Retina (tissue), 1 donor: ENCODE data around the gene HMMR.
"Not testable (repeated sequence)": the region's sequence is repeated elsewhere in the genome, so short reads cannot be mapped to it uniquely, and the experiment has no call there.

Experiments used
- DNase-seq: peaks from one replicate; pipeline ENCODE4 v3.0.0-alpha.2; 2016

Gene HMMR, protein sequence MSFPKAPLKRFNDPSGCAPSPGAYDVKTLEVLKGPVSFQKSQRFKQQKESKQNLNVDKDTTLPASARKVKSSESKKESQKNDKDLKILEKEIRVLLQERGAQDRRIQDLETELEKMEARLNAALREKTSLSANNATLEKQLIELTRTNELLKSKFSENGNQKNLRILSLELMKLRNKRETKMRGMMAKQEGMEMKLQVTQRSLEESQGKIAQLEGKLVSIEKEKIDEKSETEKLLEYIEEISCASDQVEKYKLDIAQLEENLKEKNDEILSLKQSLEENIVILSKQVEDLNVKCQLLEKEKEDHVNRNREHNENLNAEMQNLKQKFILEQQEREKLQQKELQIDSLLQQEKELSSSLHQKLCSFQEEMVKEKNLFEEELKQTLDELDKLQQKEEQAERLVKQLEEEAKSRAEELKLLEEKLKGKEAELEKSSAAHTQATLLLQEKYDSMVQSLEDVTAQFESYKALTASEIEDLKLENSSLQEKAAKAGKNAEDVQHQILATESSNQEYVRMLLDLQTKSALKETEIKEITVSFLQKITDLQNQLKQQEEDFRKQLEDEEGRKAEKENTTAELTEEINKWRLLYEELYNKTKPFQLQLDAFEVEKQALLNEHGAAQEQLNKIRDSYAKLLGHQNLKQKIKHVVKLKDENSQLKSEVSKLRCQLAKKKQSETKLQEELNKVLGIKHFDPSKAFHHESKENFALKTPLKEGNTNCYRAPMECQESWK

GRCh38 chr5:163460562-163461171, at the start of gene HMMR:
Gene HMMR, plus strand, starts transcription at chr5:163460632. Its CDS starts 61 bp downstream, at chr5:163460693.
- DNase-seq: no peak

DNA sequence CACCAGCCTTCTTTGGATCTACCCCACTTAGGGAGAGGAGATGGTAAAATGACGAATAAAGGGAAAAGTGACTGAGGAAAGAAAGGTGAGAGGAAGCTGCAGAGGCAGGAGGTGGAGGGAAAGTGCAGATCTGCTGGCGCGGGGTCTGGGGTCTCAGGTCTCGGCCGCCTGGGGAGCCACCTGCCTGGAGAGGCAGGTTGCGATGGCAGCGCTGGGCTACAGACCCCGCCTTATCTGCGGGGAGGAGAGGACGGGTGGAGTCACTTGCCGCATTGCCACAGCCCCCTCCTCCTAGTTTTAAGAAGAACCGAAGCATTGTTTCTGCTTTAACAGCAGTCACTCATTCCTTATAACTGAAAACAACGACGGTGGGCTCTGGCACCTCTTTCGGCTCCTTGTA, 44.8 kb upstream of the HMMR start:
- not testable (repeated sequence) for DNase-seq

DNA sequence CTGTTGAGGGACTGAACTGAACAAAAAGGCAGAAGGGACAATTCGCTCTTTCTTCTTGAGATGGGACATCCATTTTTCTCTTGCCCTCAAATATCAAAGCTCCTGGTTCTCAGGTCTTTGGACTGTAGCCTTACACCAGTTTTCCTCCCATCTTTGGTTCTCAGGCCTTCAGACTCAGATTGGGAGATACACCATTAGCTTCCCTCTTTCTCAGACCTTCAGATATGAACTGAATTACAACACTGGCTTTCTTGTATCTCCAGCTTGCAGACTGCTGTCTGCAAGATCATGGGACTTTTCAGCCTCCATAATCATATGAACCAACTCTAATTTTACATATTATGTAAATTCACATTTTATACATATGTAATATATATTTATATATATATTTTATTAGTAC, 35.6 kb upstream of the HMMR start:
- DNase-seq: no peak

GRCh38 chr5:163426128-163426527, 34.3 kb upstream of the HMMR start:
- DNase-seq: not testable (repeated sequence)

- no peak for DNase-seq
Observed at GRCh38 chr5:163432544-163432943, 27.9 kb upstream of the HMMR start.

- no peak for DNase-seq
Observed at GRCh38 chr5:163433271-163433670, 27.2 kb upstream of the HMMR start.

DNA sequence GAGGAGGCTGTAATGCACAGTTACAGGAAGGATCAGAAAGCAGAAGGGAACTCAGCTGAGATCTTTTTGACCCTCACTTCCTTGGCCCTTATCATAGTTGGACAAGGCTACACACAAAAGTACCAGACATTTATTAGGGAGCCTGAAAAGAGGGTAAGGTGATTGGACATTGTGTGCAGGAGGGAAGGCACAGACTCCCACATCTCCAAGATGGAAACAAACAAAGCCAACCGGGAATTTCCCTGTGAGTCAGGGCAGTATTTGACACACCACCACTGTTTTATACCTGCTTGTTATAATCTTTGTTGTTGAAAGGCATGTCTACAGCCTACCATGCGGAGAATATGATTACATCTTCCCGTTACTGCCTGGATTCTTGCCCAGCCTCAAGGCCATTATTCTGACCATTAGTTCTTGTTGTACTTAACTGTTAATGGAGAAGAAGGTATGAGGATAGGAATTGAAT, 26.0 kb upstream of the HMMR start:
- DNase-seq: no peak

GRCh38 chr5:163436515-163436914, 23.9 kb upstream of the HMMR start:
- DNase-seq: no peak

DNA sequence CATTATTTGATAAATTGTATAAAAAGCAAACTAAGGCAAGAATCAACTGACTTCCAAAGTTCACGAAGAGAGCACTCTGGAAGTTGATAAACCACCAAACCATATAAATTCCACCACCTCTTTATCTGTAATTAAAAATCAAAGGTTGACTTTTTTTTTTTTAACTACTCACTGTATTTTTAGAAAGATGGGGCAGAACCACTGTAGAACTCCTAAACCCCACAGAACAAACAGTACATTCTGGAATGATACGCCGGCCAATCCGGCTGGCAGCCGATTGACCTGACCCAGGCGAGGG, 23.5 kb upstream of the HMMR start:
- DNase-seq: no peak

- peak; percentile 95 for DNase-seq
Observed at GRCh38 chr5:163437309-163438182, 22.9 kb upstream of the HMMR start, which contains the start of gene CCNG1. Gene CCNG1, plus strand, starts transcription at chr5:163437595. Its CDS starts 1,662 bp downstream, at chr5:163439257.

DNA sequence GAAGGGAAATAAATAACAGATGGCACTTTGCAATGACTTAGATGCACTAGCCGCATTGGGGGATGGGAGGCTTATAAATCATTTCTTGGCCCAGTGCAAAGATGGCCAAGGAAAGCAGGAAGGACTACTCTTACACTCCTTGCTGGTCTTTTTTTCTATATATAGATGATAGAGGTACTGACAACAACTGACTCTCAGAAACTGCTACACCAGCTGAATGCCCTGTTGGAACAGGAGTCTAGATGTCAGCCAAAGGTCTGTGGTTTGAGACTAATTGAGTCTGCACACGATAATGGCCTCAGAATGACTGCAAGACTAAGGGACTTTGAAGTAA, 21.4 kb upstream of the HMMR start:
- no peak for DNase-seq

DNA sequence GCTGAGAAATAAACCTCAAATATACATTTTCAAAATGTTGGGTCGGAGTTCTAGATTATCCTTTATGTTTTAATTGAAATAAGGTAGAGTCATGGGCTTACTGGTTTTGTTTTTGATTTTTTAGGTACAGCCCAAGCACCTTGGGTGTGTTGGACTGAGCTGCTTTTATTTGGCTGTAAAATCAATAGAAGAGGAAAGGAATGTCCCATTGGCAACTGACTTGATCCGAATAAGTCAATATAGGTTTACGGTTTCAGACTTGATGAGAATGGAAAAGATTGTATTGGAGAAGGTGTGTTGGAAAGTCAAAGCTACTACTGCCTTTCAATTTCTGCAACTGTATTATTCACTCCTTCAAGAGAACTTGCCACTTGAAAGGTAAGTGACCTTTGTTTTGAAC, 19.5 kb upstream of the HMMR start:
- DNase-seq: no peak

DNA sequence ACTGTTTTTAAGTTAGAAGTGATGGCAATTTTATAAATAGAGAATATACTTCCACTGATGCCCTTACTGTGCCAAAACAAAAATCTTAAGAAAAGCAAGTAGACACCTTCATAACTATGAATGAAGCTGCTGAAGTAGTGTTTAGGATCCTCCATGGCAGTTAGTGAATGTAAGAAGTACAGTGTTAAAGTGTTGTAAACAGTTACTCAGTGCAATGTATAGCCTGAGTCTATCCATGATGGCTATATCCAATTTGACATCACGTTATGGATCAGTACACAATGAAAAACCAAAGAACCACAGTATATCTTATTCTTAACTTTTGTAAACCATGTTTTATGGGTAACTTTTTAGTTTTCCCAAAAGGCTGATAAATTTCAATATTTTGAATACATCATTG, 15.9 kb upstream of the HMMR start:
- DNase-seq: no peak

DNA sequence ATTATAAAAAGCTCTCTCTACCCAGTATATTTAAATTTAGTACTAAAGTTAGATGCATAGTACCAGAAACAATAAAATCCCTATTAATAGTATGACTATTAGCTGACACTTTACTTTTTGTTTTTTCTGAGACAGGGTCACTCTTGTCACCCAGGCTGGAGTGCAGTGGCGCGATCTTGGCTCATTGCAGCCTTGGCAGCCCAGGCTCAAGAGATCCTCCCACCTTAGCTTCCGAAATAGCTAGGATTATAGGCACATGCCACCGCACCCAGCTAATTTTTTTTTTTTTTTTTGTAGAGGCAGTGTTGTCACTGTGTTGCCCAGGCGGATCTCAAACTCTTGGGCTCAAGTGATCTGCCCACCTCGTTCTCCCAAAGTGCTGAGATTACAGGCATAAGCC, 15.1 kb upstream of the HMMR start:
- no peak for DNase-seq

GRCh38 chr5:163447191-163447590, 13.2 kb upstream of the HMMR start:
- no peak for DNase-seq

- DNase-seq: no peak
Observed at GRCh38 chr5:163447875-163448274, 12.6 kb upstream of the HMMR start.

GRCh38 chr5:163448491-163448890, 11.9 kb upstream of the HMMR start:
- DNase-seq: no peak

DNA sequence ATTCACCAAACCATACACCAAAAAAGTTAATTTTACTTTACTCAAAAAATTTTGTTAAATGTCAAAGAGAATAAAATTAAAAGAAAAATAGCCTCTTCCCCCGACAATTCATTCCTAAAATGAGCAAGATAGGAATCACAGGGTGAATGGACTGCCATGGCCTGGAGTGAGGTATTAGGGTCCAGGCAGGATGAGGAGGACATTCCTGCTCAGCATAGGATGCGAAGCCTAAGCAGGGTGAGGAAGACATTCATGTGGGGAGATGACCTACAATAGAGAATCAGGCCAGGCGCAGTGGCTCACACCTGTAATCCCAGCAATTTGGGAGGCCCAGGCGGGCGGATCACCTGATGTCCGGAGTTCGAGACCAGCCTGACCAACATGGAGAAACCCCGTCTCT, 8.9 kb upstream of the HMMR start:
- no peak for DNase-seq

DNA sequence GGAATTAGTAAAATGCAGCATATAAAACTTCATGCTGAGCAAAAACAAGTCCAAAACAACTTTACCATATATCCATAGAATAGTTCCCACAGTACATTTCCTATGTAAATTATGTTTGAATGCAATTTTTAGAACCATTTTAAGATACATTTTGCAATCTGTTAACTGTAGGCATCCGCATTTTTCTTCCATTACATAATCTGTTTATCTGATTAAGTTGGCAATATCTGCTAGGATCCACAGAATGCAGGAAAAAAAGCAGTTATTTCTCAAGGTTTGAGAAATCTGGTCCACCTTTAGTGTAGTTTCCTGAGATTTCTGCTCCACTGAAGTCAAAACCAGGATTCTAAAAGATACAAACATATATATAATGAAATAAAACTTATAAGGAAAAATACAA, 6.7 kb upstream of the HMMR start:
- DNase-seq: no peak

GRCh38 chr5:163455406-163455805, 5.0 kb upstream of the HMMR start:
- DNase-seq: not testable (repeated sequence)

- DNase-seq: no peak
Observed at GRCh38 chr5:163456029-163456589, 4.3 kb upstream of the HMMR start.

- no peak for DNase-seq
Observed at GRCh38 chr5:163456840-163457239, 3.6 kb upstream of the HMMR start.
